ENCODE results near the gene IP6K3. TPM values are rescaled to one million over a fixed set of nuclear protein-coding genes. Genes with fewer than 3 reads are reported as not detected.

Gene IP6K3
- polyA plus RNA-seq, 3 donors: not detected

DNA sequence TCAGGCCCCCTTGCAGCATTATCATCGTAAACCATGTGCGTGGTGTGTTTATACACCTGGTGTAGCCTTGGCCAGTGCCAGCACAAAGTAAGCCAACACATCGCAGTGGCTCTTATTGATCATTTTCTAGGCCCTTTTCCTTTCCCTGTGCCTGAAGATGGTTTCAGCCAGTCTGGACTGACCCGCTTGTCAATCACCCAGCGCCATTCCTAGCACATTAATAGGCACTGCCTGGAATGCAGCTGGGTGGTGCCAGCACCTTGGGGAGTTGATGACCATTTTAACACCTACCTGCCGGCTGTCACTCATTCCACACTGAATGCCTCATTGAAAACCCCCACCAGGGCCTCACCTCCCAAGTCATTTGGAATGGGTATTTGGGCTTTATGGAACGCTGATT lies 30.3 kb downstream of the IP6K3 start:
- no peaks in the 10 kb centered on the region for H3K36me3 ChIP-seq (replicated peaks in 1 of 2; ENCODE audit: control insufficient read depth in 1 of 2, insufficient read depth in 2 of 2, low read length in 2 of 2)
- no peak overlapping the region for H3K4me2 ChIP-seq (replicated peaks; ENCODE audit: extremely low read depth, low read length, poor library complexity, severe bottlenecking)
- peaks cover 4% of the 10 kb centered on the region for H3K4me1 Mint-ChIP-seq
- no peak overlapping the region for H3K9ac ChIP-seq (ENCODE audit: insufficient read depth, low read length, poor library complexity, severe bottlenecking)
- H3K4me3 Mint-ChIP-seq: no peak overlapping the region
- H3K9me3 ChIP-seq (replicated peaks in 1 of 2; ENCODE audit: control insufficient read depth in 1 of 2, insufficient read depth in 1 of 2, low read length in 2 of 2): no peaks in the 10 kb centered on the region
- 96% methylated on average over 3 of the region's 7 CpGs for WGBS (ENCODE audit: insufficient coverage)
- no peaks in the 10 kb centered on the region for H3K79me2 ChIP-seq (ENCODE audit: insufficient read depth, low read length)
- H3K9me3 Mint-ChIP-seq: peaks cover 0 to 2% (median 0%) of the 10 kb centered on the region in 7 donors
- no peaks in the 10 kb centered on the region for H3K27me3 ChIP-seq (ENCODE audit: control insufficient read depth in 2 of 2, insufficient read depth in 2 of 2, low read length in 2 of 2)
- no peak overlapping the region for H2AFZ ChIP-seq (ENCODE audit: insufficient read depth, low read depth, low read length, poor library complexity, severe bottlenecking)
- no peak overlapping the region for H3K4me3 ChIP-seq (replicated peaks in 1 of 3; ENCODE audit: low read depth in 2 of 3, low read length in 3 of 3)
- intact Hi-C loops (cut with micrococcal nuclease): no loop called here
- H3K36me3 Mint-ChIP-seq: no peaks in the 10 kb centered on the region
- no peak for TF ChIP-seq CTCF (IDR thresholded peaks at IDR 0.05)
- no peak overlapping the region for H3K27ac Mint-ChIP-seq
- H3K27ac ChIP-seq (ENCODE audit: low read depth in 1 of 2, low read length in 2 of 2): no peak overlapping the region
- DNase-seq: no peak
- peaks cover 2 to 7% (median 2%) of the 10 kb centered on the region in 3 donors for H3K27me3 Mint-ChIP-seq (ENCODE audit: low read depth in 3 of 3)
- H4K20me1 ChIP-seq (ENCODE audit: insufficient read depth, low read length): no peaks in the 10 kb centered on the region
- peaks cover 5 to 6% of the 10 kb centered on the region in 2 donors for H3K4me1 ChIP-seq (ENCODE audit: control insufficient read depth in 1 of 2, insufficient read depth in 2 of 2, low read length in 2 of 2)

GRCh38 chr6:33714385-33715040 lies 32.2 kb downstream of the IP6K3 start:
- Histone ChIP-seq H3K27me3 (ENCODE audit: control insufficient read depth in 2 of 2, insufficient read depth in 2 of 2, low read length in 2 of 2) (no peaks in the 10 kb centered on the region), H3K36me3 (replicated peaks in 1 of 2; ENCODE audit: control insufficient read depth in 1 of 2, insufficient read depth in 2 of 2, low read length in 2 of 2) (peaks cover 0 to 3% of the 10 kb centered on the region in 2 donors), H3K79me2 (ENCODE audit: insufficient read depth, low read length) (peaks cover 5% of the 10 kb centered on the region), H4K20me1 (ENCODE audit: insufficient read depth, low read length) (no peaks in the 10 kb centered on the region), H3K4me3 (replicated peaks in 1 of 3; ENCODE audit: low read depth in 2 of 3, low read length in 3 of 3) (no peak overlapping the region), H3K4me1 (ENCODE audit: control insufficient read depth in 1 of 2, insufficient read depth in 2 of 2, low read length in 2 of 2) (peaks cover 13 to 16% of the 10 kb centered on the region in 2 donors), H3K27ac (ENCODE audit: low read depth in 1 of 2, low read length in 2 of 2) (no peak overlapping the region), H3K9me3 (replicated peaks in 1 of 2; ENCODE audit: control insufficient read depth in 1 of 2, insufficient read depth in 1 of 2, low read length in 2 of 2) (no peaks in the 10 kb centered on the region), H3K9ac (ENCODE audit: insufficient read depth, low read length, poor library complexity, severe bottlenecking) (no peak overlapping the region), H3K4me2 (replicated peaks; ENCODE audit: extremely low read depth, low read length, poor library complexity, severe bottlenecking) (no peak overlapping the region), H2AFZ (ENCODE audit: insufficient read depth, low read depth, low read length, poor library complexity, severe bottlenecking) (no peak overlapping the region)
- TF ChIP-seq CTCF (IDR thresholded peaks at IDR 0.05): no peak
- DNase-seq: no peak
- Mint-ChIP-seq H3K9me3 (peaks cover 0 to 2% (median 0%) of the 10 kb centered on the region in 7 donors), H3K36me3 (no peaks in the 10 kb centered on the region), H3K27me3 (ENCODE audit: low read depth in 3 of 3) (peaks cover 2 to 5% (median 2%) of the 10 kb centered on the region in 3 donors), H3K4me3 (no peak overlapping the region), H3K27ac (no peak overlapping the region), H3K4me1 (peaks cover 14% of the 10 kb centered on the region)
- intact Hi-C loops (cut with micrococcal nuclease): no loop called here
- 84% methylated on average over 5 of the region's 7 CpGs for WGBS (ENCODE audit: insufficient coverage)

All from CD14-positive monocyte (primary cell).